Lung (tissue), 12 donors: ENCODE measurements around the gene HPN. TPM values are rescaled to one million over a fixed set of nuclear protein-coding genes. Genes with fewer than 3 reads are reported as not detected.

Source experiments
- ATAC-seq: fragments of 200-7000 bp; cut with Tn5 transposase; one replicate; pipeline ENCODE4 v1.9.1; 2020; ENCODE audit warnings: moderate number of reproducible peaks; ENCODE audit not compliant: insufficient read depth, low FRiP score
- DNase-seq, 3 donors: peaks; one replicate each; pipeline ENCODE4 v3.0.0-alpha.2; 2013 to 2017
- H3K27ac ChIP-seq, 2 donors: one replicate each; pipeline ENCODE4 v1.5.1; 2013; ENCODE audit warnings: mild to moderate bottlenecking in 2 of 2, moderate library complexity in 2 of 2, control low read depth in 1 of 2, inconsistent platforms in 1 of 2, low read depth in 1 of 2, low read length in 1 of 2
- H3K27me3 ChIP-seq, 3 donors: one replicate each; pipeline ENCODE4 v1.5.1; 2013; ENCODE audit warnings: low read length in 2 of 3; ENCODE audit not compliant: control insufficient read depth in 3 of 3, insufficient read depth in 3 of 3
- H3K36me3 ChIP-seq, 4 donors: one replicate each; pipeline ENCODE4 v1.5.1; 2013; ENCODE audit warnings: low read length in 4 of 4, mild to moderate bottlenecking in 1 of 4, moderate library complexity in 1 of 4; ENCODE audit not compliant: control insufficient read depth in 4 of 4, insufficient read depth in 4 of 4
- H3K4me1 ChIP-seq, 5 donors: one replicate each; pipeline ENCODE4 v1.5.1; 2013; ENCODE audit warnings: low read length in 5 of 5, mild to moderate bottlenecking in 2 of 5, moderate library complexity in 1 of 5; ENCODE audit not compliant: control insufficient read depth in 5 of 5, insufficient read depth in 5 of 5
- H3K4me3 ChIP-seq: one replicate; pipeline ENCODE4 v1.5.1; 2013; ENCODE audit warnings: mild to moderate bottlenecking, control low read depth, moderate library complexity
- H3K9ac ChIP-seq, 2 donors: one replicate each; pipeline ENCODE4 v1.5.1; 2013; ENCODE audit warnings: low read length in 2 of 2, control low read depth in 1 of 2; ENCODE audit not compliant: insufficient read depth in 1 of 2
- H3K9me3 ChIP-seq, 4 donors: one replicate each; pipeline ENCODE4 v1.5.1; 2013; ENCODE audit warnings: low read length in 3 of 4, mild to moderate bottlenecking in 1 of 4, moderate library complexity in 1 of 4; ENCODE audit not compliant: control insufficient read depth in 4 of 4, insufficient read depth in 3 of 4
- CTCF ChIP-seq: IDR thresholded peaks from 2 replicates; pipeline ENCODE4 v1.5.1; 2012; ENCODE audit warnings: mild to moderate bottlenecking; ENCODE audit errors: control extremely low read depth, extremely low read depth
- WGBS, 2 donors: extraction: QIAGEN DNeasy Blood & Tissue Kit; methylation state at CpG; one replicate each; pipeline ENCODE4 v1.1.7; 2013; 5-methylcytosine and 5-hydroxymethylcytosine counted together
- polyA plus RNA-seq, 2 donors: library from polyadenylated mRNA; stranded (reverse); fragments of 200-250 nt; gene quantifications; one replicate each; pipeline ENCODE4 v1.2.1, GENCODE V29; 2013
- total RNA-seq, 2 donors: library from RNA; depleted of rRNA in 1 of 2; stranded (reverse); fragments of >200 nt in 1 of 2; gene quantifications; one replicate each; pipeline ENCODE4 v1.2.1, GENCODE V29; 2014 to 2021
- donor health status: control.
- donor health status: control.
- donor health status: Bipolar disorder and iron deficiency.
- donor health status: healthy.
- donor health status: DM: yes; HTN: yes; CAD: no.

The HPN gene
- total and polyA plus RNA-seq, 4 donors: 15.4 to 41.4 (median 26.8) TPM

GRCh38 chr19:35032356-35032865 lies 9.1 kb upstream of the HPN start:
- DNase-seq (no peak), ATAC-seq (no peak)
- no peak overlapping the region for H3K4me3 ChIP-seq
- TF ChIP-seq CTCF: no peak
- no peaks in the 10 kb centered on the region for H3K9me3 ChIP-seq
- peaks cover 0 to 4% (median 2%) of the 10 kb centered on the region in 4 donors for H3K36me3 ChIP-seq
- peaks cover 0 to 5% (median 0%) of the 10 kb centered on the region in 5 donors for H3K4me1 ChIP-seq
- H3K27ac ChIP-seq: no peak overlapping the region
- H3K9ac ChIP-seq: no peak overlapping the region
- 94 to 95% methylated on average over 17 of the region's 17 CpGs for WGBS, 2 donors
- H3K27me3 ChIP-seq: peaks cover 0 to 29% (median 15%) of the 10 kb centered on the region in 3 donors

GRCh38 chr19:35033067-35034004 lies 8.2 kb upstream of the HPN start:
- no peaks in the 10 kb centered on the region for H3K36me3 ChIP-seq
- H3K27ac ChIP-seq: no peak overlapping the region
- DNase-seq: no peak
- WGBS, 2 donors: 92 to 93% methylated on average over 30 of the region's 30 CpGs
- H3K9me3 ChIP-seq: no peaks in the 10 kb centered on the region
- peaks cover 0 to 6% (median 3%) of the 10 kb centered on the region in 5 donors for H3K4me1 ChIP-seq
- peaks cover 0 to 29% (median 15%) of the 10 kb centered on the region in 3 donors for H3K27me3 ChIP-seq
- no peak for ATAC-seq
- no peak overlapping the region for H3K9ac ChIP-seq
- H3K4me3 ChIP-seq: no peak overlapping the region
- no peak for TF ChIP-seq CTCF

GRCh38 chr19:35034005-35034502 lies 7.5 kb upstream of the HPN start:
- Histone ChIP-seq H3K36me3 (no peaks in the 10 kb centered on the region), H3K27me3 (peaks cover 0 to 29% (median 15%) of the 10 kb centered on the region in 3 donors), H3K27ac (no peak overlapping the region), H3K4me3 (no peak overlapping the region), H3K9ac (no peak overlapping the region), H3K9me3 (no peaks in the 10 kb centered on the region), H3K4me1 (peaks cover 0 to 10% (median 3%) of the 10 kb centered on the region in 5 donors)
- WGBS, 2 donors: 93% methylated on average over 17 of the region's 17 CpGs
- DNase-seq: no peak
- no peak for ATAC-seq
- TF ChIP-seq CTCF: no peak
